HepG2 (cell line): ENCODE results near the gene WDR7. TPM values are rescaled to one million over a fixed set of nuclear protein-coding genes. Genes with fewer than 3 reads are reported as not detected.

Experiments used
- AGO1 ChIP-seq: fragments of 200-400 bp; formaldehyde crosslinking; IDR thresholded peaks from 2 replicates; pipeline ENCODE4 v1.6.1; 2017; ENCODE audit warnings: mild to moderate bottlenecking, low read depth, low read length, moderate library complexity; ENCODE audit not compliant: poor library complexity, severe bottlenecking
- ATF7 ChIP-seq, 2 experiments: fragments of 450-650 bp in 1 of 2; sonication (generic) in 1 of 2; formaldehyde crosslinking in 1 of 2; IDR thresholded peaks; 2 replicates each; pipeline versions ENCODE4 v1.4.0 to v1.6.1; 2016 to 2020; ENCODE audit warnings: antibody characterized with exemption in 1 of 2, mild to moderate bottlenecking in 1 of 2, missing genetic modification reagents in 1 of 2
- FOXJ3 ChIP-seq: sonication (generic); formaldehyde crosslinking; IDR thresholded peaks from 2 replicates; pipeline ENCODE4 v1.4.0; 2020; ENCODE audit warnings: missing genetic modification reagents, mild to moderate bottlenecking, borderline replicate concordance
- GABPB1 ChIP-seq: IDR thresholded peaks from 2 replicates; pipeline ENCODE4 v1.6.1; 2016; ENCODE audit warnings: mild to moderate bottlenecking, missing genetic modification reagents, moderate library complexity, missing compliant biosample characterization
- HMGXB4 ChIP-seq, 2 experiments: sonication (generic) in 1 of 2; formaldehyde crosslinking in 1 of 2; IDR thresholded peaks; 2 replicates each; pipeline versions ENCODE4 v1.4.0 to v1.6.1; 2018 to 2020; ENCODE audit warnings: missing genetic modification reagents in 2 of 2, borderline replicate concordance in 1 of 2, low read depth in 1 of 2, mild to moderate bottlenecking in 1 of 2, missing biosample characterization in 1 of 2
- KDM4B ChIP-seq: sonication (generic); formaldehyde crosslinking; IDR thresholded peaks from 2 replicates; pipeline ENCODE4 v1.4.0; 2020; ENCODE audit warnings: missing genetic modification reagents
- MAZ ChIP-seq, 2 experiments: sonication (generic) in 1 of 2; formaldehyde crosslinking in 1 of 2; IDR thresholded peaks; 2 replicates each; pipeline versions ENCODE4 v1.5.0 to v1.6.1; 2012 to 2020; ENCODE audit warnings: low read depth in 2 of 2, mild to moderate bottlenecking in 2 of 2, borderline replicate concordance in 1 of 2, improper control_type of control experiment in 1 of 2, low read length in 1 of 2, missing genetic modification reagents in 1 of 2, moderate library complexity in 1 of 2
- MEIS1 ChIP-seq: sonication (generic); formaldehyde crosslinking; IDR thresholded peaks from 2 replicates; pipeline ENCODE4 v1.9.0; 2021; ENCODE audit warnings: mild to moderate bottlenecking, missing genetic modification reagents, moderate library complexity, borderline replicate concordance
- MIER3 ChIP-seq: IDR thresholded peaks from 2 replicates; pipeline ENCODE4 v1.6.1; 2016; ENCODE audit warnings: missing compliant biosample characterization, borderline replicate concordance
- MNT ChIP-seq: fragments of 450-650 bp; IDR thresholded peaks from 2 replicates; pipeline ENCODE4 v1.6.1; 2016
- NFE2L2 ChIP-seq: fragments of 150-350 bp; IDR thresholded peaks from 2 replicates; pipeline ENCODE4 v1.6.1; 2014; ENCODE audit warnings: low read length
- PHF8 ChIP-seq: sonication (generic); formaldehyde crosslinking; IDR thresholded peaks from 2 replicates; pipeline ENCODE4 v1.5.0; 2020; ENCODE audit warnings: missing genetic modification reagents
- SMAD3 ChIP-seq: sonication (generic); formaldehyde crosslinking; IDR thresholded peaks from 2 replicates; pipeline ENCODE4 v1.4.0; 2020; ENCODE audit warnings: missing genetic modification reagents
- ZHX2 ChIP-seq, 2 experiments: sonication (generic) in 1 of 2; formaldehyde crosslinking in 1 of 2; IDR thresholded peaks; 2 replicates each; pipeline versions ENCODE4 v1.6.1 to v1.9.0; 2014 to 2022; ENCODE audit warnings: antibody characterized with exemption in 1 of 2, borderline replicate concordance in 1 of 2, inconsistent platforms in 1 of 2, low read depth in 1 of 2, missing genetic modification reagents in 1 of 2
- ZNF749 ChIP-seq: sonication (generic); formaldehyde crosslinking; IDR thresholded peaks from 2 replicates; pipeline ENCODE4 v1.8.0; 2022; ENCODE audit warnings: mild to moderate bottlenecking, missing genetic modification reagents, moderate library complexity, borderline replicate concordance
- polyA plus RNA-seq, 8 experiments: library from polyadenylated mRNA; depleted of rRNA in 3 of 8; stranded (reverse) in 7 of 8; unstranded in 1 of 8; fragments of >200 nt; fragmentation: Illumina TruSeq in 4 of 8; extraction: Trizol in 4 of 8; gene quantifications; 2 replicates each; pipeline versions ENCODE4 v1.2.1 to v1.2.3, GENCODE V29; 2011 to 2016; ENCODE audit warnings: low read depth in 4 of 8, missing spikeins in 1 of 8, mixed read lengths in 1 of 8; ENCODE audit not compliant: insufficient read depth in 1 of 8
- total RNA-seq, 5 experiments: library from RNA; depleted of rRNA; stranded (reverse); fragments of >200 nt; fragmentation: Illumina TruSeq; extraction: Trizol; gene quantifications; 2 replicates each; pipeline ENCODE4 v1.2.3, GENCODE V29; 2016; ENCODE audit warnings: low read depth in 1 of 5

Gene WDR7
- total and polyA plus RNA-seq, 2 of the 13 experiments (the other 11 are each of a cell fraction or from before 2014, with no cell fraction given): 2.0 to 7.8 TPM

GRCh38 chr18:56638232-56639103 is 12.7 kb upstream of the WDR7 start, which contains the start of gene TXNL1 (continued):
- TF ChIP-seq MAZ (IDR thresholded peaks at IDR 0.05; ENCODE audit: borderline replicate concordance, low read depth, low read length) (peak; percentile 92), MAZ (CRISPR knock-in tag; IDR thresholded peaks at IDR 0.05; ENCODE audit: low read depth) (peak; percentile 77), PHF8 (CRISPR knock-in tag) (peak; percentile 95), HMGXB4 (CRISPR knock-in tag; IDR thresholded peaks at IDR 0.05; ENCODE audit: borderline replicate concordance in 1 of 2, low read depth in 1 of 2) (peak in 1 of 2 experiments; percentile 46; a peak in 1 of 4 replicates), MEIS1 (peak; percentile 76; the same call in 1 of the 2 replicates), GABPB1 (peak; percentile 99), NFE2L2 (peak; percentile 61), AGO1 (no peak), ATF7 (IDR thresholded peaks at IDR 0.05) (peak; percentile 98), ATF7 (CRISPR knock-in tag; IDR thresholded peaks at IDR 0.05) (peak; percentile 64; the same call in 1 of the 2 replicates), ZHX2 (IDR thresholded peaks at IDR 0.05; ENCODE audit: low read depth) (peak; percentile 80; the same call in 1 of the 2 replicates), ZHX2 (CRISPR knock-in tag; IDR thresholded peaks at IDR 0.05; ENCODE audit: borderline replicate concordance) (no peak), MIER3 (CRISPR knock-in tag) (peak; percentile 66), KDM4B (no peak), ZNF749 (peak; percentile 50; the same call in 1 of the 2 replicates), FOXJ3 (CRISPR knock-in tag) (0 out of 2 replicates have a peak, but pooled peaks have one; percentile 15), MNT (peak; percentile 58; the same call in 1 of the 2 replicates), SMAD3 (peak; percentile 59; the same call in 1 of the 2 replicates)
